Measurements from ENCODE around the gene PLXNA4.

DNA sequence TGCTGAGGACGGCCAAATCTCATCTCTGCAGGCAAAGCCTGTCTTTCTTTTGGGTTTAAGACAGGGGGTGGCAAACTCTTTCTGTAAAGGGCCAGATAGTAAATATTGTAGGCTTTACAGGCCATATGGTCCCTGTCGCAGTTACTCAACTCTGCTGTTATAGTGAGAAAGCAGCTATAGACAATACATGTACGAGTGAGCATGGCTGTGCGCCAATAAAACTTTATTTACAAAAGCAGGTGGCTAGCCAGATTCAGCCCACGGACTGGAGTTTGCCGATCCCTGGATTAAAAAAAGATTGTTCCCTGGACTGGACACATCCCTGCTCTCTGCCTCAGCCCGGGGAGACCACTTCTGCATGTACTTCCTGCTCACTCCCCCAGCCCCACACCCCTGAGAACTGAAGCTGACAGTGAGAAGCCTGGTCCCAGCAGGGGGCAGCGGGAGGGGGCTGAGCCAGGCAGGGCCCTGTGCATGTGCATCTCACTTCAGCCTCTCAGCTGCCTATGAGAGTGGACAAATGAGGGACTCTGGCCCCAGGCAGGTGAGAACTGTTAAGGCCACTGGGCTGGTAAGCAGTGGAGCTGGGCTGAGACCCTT is 392.4 kb downstream of the PLXNA4 start:
- TF ChIP-seq, protein P1, sequence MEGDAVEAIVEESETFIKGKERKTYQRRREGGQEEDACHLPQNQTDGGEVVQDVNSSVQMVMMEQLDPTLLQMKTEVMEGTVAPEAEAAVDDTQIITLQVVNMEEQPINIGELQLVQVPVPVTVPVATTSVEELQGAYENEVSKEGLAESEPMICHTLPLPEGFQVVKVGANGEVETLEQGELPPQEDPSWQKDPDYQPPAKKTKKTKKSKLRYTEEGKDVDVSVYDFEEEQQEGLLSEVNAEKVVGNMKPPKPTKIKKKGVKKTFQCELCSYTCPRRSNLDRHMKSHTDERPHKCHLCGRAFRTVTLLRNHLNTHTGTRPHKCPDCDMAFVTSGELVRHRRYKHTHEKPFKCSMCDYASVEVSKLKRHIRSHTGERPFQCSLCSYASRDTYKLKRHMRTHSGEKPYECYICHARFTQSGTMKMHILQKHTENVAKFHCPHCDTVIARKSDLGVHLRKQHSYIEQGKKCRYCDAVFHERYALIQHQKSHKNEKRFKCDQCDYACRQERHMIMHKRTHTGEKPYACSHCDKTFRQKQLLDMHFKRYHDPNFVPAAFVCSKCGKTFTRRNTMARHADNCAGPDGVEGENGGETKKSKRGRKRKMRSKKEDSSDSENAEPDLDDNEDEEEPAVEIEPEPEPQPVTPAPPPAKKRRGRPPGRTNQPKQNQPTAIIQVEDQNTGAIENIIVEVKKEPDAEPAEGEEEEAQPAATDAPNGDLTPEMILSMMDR (conservative IDR thresholded peaks at IDR 0.05; ENCODE audit: low read depth, low read length): no peak
- TF ChIP-seq EZH2 (IDR thresholded peaks at IDR 0.05; ENCODE audit: borderline replicate concordance, low read depth, low read length, poor library complexity, severe bottlenecking): no peak

Measured in A673 (cell line).